GM19025 (cell line): ENCODE data around the gene WDFY2.

Experiments
- ATAC-seq: cut with Tn5 transposase; IDR thresholded peaks from one replicate; pipeline ENCODE4 v1.9.1; 2021; ENCODE audit warnings: mild to moderate bottlenecking, low read depth, moderate library complexity; ENCODE audit not compliant: unreplicated experiment

The WDFY2 gene

DNA sequence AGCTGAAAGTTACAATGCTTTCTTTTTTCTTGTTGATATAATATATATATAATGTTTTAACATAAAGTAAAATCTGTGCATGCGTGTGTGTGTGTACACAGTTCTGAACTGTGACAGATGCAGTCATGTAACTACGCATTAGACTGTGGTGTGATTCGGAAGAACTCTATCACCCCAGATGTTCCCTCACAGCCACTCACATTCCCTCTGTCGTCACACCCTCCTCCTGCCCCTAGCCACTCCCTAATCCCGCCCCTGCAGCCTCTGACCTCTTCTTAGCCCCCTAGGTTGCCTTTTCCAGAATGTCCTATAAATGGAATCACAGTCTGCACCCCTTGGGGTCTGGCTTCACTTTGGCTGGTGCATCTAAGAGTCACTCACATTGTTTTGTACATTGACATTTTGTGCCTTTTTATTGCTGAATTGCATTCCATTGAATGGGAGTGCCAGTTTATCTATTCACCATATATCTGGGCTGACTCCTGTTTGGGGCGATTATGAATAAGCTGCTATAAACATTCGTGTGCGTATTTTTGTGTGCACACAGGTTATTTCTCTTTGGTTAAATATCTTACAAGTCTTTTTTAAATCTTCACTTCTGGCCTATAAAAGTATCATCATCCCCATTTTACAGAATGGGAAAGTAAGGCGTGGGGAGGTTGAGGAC, 199.3 kb downstream of the WDFY2 start:
- ATAC-seq, result no peak

DNA sequence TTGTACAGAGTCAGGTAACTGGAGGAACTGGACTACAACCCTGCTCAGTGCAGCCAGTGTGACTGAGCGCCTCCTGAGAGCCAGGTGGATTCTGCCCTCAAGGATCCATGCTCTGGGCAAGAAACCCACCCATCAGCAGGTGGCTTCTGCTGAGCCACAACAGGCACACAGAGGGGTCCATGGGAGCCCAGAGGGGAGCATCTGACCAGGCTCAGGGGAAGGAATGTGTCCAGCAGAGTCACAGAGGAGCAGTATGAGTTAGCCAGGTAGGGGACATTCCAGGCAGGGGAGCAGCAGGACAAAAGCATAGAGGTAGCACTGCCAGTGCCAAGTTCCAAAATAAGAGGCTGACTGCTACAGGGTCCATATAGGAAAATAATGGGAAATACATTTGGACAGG, 199.8 kb downstream of the WDFY2 start:
- no peak for ATAC-seq

GRCh38 chr13:51785712-51786424, 201.6 kb downstream of the WDFY2 start:
- no peak for ATAC-seq

DNA sequence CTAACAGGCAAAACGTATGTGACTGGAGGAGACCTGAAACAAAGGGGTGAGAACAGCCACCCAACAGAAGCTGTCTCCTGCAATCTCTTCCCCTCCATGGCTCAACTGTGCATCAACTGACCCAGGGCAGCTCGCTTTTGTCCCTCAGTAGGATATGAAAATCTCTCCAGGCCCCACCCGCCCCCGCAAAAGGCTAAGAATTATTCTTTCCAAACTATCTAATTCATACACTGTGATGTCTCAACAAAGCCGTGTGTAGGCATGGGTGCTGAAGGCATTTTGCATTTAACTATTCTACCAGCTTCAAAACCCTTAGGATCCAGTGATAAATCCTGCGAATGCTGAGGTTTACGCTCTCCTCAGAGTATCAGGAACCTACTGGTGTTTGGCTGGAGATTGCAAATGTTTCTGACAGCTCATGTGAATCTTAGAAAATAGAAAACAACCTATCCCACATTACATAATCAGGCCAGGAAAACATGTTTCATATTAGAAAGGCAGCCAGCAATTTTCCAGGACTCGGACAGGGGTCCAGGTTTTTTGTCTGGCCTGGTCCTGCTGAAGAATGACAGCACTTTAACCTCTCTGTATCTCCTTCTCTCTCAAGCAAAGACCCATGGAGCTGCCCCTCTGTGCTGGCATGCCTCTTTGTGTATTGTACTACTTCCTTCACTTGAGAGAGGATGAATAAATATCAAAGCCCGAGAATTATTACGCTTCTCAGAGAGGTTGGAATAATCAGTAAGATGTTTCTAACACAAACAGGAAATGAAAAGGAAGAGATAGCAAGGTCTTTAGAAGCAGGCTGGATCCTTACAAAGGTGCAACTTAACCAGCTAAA, 202.4 kb downstream of the WDFY2 start:
- ATAC-seq, result no peak

- peak; percentile 57 for ATAC-seq
These were observed 209.5 kb downstream of the WDFY2 start for GRCh38 chr13:51793570-51794271.

GRCh38 chr13:51794964-51795363, 210.7 kb downstream of the WDFY2 start:
- no peak for ATAC-seq

- ATAC-seq, result no peak
These were observed 211.2 kb downstream of the WDFY2 start for GRCh38 chr13:51795419-51795818.

DNA sequence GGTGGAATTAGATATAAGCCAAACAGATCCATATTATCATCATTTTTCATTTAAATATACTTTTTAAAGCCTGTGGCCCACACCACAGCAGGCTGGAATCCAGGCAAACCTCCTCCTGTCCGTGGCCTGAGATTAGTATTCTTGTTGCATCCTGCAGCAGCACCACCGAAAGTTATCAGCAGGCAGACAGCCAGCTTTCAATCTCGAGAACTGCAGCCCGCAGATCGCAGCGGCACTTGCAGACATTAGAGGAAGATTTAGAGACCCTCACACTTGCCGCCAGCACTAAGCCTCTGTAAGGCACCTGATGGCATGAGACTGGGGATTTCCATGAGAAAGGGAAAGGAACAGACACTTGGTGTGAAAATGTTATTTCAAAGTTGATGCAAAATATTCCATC, 212.3 kb downstream of the WDFY2 start:
- no peak for ATAC-seq

GRCh38 chr13:51797664-51798488, 213.6 kb downstream of the WDFY2 start:
- peak; percentile 47 for ATAC-seq

GRCh38 chr13:51799261-51799660, 215.0 kb downstream of the WDFY2 start:
- no peak for ATAC-seq

GRCh38 chr13:51800486-51800885, 216.2 kb downstream of the WDFY2 start:
- no peak for ATAC-seq

GRCh38 chr13:51801631-51802099, 217.4 kb downstream of the WDFY2 start:
- ATAC-seq, result no peak

DNA sequence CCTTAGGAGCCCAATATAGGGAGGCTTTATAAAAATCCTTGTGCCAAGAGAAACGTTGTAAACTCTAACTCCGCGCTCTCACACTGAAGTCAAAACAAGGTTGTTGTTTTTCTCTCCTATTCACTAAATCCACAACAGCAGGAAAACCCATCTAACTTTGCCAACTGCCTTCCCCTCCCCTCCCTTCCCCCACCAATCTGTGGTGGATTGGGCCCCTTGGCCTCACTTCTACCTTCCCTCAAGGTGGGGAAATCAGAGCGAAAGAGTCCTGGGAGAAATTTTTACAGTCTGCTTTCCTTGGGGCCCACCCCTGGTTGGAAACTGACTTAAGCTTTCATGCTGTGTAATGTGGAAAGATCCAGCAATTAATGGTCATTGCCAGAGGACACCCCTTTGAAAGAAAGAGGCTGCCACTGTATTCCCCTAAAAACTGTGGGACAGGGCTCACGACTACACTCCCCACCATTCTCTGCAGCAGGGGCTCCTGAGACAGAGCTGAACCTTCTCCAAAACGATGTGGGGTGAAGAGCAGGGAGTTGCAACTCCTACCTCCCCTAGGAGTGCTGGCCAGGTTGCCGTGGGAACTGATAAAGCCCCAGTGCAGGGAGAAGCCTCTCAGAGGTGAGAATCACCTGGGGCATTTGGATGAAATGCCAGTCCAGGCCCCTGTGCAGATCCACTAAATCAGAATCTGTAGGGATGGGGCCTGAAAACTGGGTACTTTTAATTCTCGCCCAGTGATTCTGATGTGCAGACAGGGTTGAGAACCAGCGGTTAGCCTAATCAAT, 218.6 kb downstream of the WDFY2 start:
- ATAC-seq, result no peak

GRCh38 chr13:51803422-51804294, 219.4 kb downstream of the WDFY2 start, which contains the start of gene DHRS12:
Gene DHRS12, minus strand, starts transcription at chr13:51804163. Its CDS starts 4,504 bp downstream, at chr13:51799659.
- peak; percentile 91 for ATAC-seq

- ATAC-seq, result no peak
These were observed 220.3 kb downstream of the WDFY2 start for GRCh38 chr13:51804295-51805172.

DNA sequence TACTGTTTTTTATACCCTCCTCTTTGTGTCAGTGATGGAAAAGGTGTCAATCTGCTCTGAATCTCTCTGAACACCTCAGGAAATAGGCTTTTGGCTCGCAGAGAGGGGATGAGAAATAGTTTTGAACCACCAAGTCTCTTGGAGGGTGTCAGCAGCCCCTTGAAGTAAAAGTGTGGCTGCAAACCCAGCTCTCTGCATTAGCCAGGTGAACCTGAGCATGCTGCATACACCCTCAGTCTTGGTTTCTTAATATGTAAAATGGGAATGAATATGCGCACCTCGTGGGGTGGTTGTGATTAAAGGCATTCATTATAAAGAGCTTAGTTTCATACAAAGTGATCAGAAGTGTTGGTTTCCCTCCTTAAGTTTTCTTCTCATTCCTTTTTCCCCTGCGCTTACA, 221.1 kb downstream of the WDFY2 start:
- no peak for ATAC-seq

GRCh38 chr13:51805925-51806324, 221.7 kb downstream of the WDFY2 start:
- no peak for ATAC-seq
